CD4-positive, alpha-beta memory T cell (primary cell): ENCODE measurements around the gene LDLRAD1. TPM values are rescaled to one million over a fixed set of nuclear protein-coding genes. Genes with fewer than 3 reads are reported as not detected.
"Not testable (repeated sequence)": the region's sequence is repeated elsewhere in the genome, so short reads cannot be mapped to it uniquely, and the experiment has no call there.

Experiments
- CTCF ChIA-PET: fragments of 350-600 bp; sonication (Branson Sonifier 250); formaldehyde crosslinking; loops from one replicate; lab custom pipeline; 2021; ENCODE audit warnings: inconsistent platforms; ENCODE audit not compliant: partially characterized antibody; lab: Charles Lee
- POLR2A ChIA-PET: fragments of 350-600 bp; sonication (Branson Sonifier 250); formaldehyde crosslinking; loops from one replicate; lab custom pipeline; 2021; ENCODE audit not compliant: partially characterized antibody; lab: Charles Lee
- DNase-seq, 5 donors: peaks; one replicate each; pipeline versions ENCODE4 v3.0.0 to v3.0.0-alpha.2; 2020 to 2022; ENCODE audit warnings: mixed read lengths in 1 of 5
- H3K27ac ChIP-seq: one replicate; pipeline ENCODE4 v1.7.0; 2013; ENCODE audit warnings: low read depth, low read length
- H3K27me3 ChIP-seq: 2 replicates; pipeline ENCODE4 v1.7.0; 2013; ENCODE audit warnings: mild to moderate bottlenecking, low read length, moderate library complexity; ENCODE audit not compliant: insufficient read depth
- H3K36me3 ChIP-seq: 2 replicates; pipeline ENCODE4 v1.7.0; 2013; ENCODE audit warnings: mild to moderate bottlenecking, low read length, moderate library complexity; ENCODE audit not compliant: insufficient read depth
- H3K4me1 ChIP-seq: 2 replicates; pipeline ENCODE4 v1.7.0; 2013; ENCODE audit warnings: mild to moderate bottlenecking, low read length, moderate library complexity; ENCODE audit not compliant: insufficient read depth
- H3K4me3 ChIP-seq, 2 donors: one replicate each; pipeline ENCODE4 v1.7.0; 2013; ENCODE audit warnings: low read length in 2 of 2, mild to moderate bottlenecking in 1 of 2
- H3K9me3 ChIP-seq, 2 donors: one replicate each; pipeline ENCODE4 v1.7.0; 2013; ENCODE audit warnings: low read length in 2 of 2, control low read depth in 1 of 2; ENCODE audit not compliant: control insufficient read depth in 1 of 2
- H3K27ac Mint-ChIP-seq, 7 donors: one replicate each; pipeline ENCODE4 v1.8.0; 2020 to 2021; ENCODE audit warnings: mixed read lengths in 7 of 7, mild to moderate bottlenecking in 6 of 7, inconsistent platforms in 3 of 7, moderate library complexity in 3 of 7
- H3K27me3 Mint-ChIP-seq, 2 donors: one replicate each; pipeline ENCODE4 v1.8.0; 2020 to 2021; ENCODE audit warnings: mixed read lengths in 2 of 2
- H3K36me3 Mint-ChIP-seq, 2 donors: one replicate each; pipeline ENCODE4 v1.8.0; 2020 to 2021; ENCODE audit warnings: mixed read lengths in 2 of 2, inconsistent platforms in 1 of 2, mild to moderate bottlenecking in 1 of 2
- H3K4me1 Mint-ChIP-seq, 4 donors: one replicate each; pipeline ENCODE4 v1.8.0; 2020 to 2021; ENCODE audit warnings: mixed read lengths in 4 of 4, mild to moderate bottlenecking in 1 of 4
- H3K4me3 Mint-ChIP-seq, 8 donors: one replicate each; pipeline ENCODE4 v1.8.0; 2020 to 2021; ENCODE audit warnings: mixed read lengths in 8 of 8, mild to moderate bottlenecking in 7 of 8, moderate library complexity in 6 of 8, inconsistent platforms in 3 of 8
- H3K9me3 Mint-ChIP-seq, 8 donors: one replicate each; pipeline ENCODE4 v1.8.0; 2020 to 2021; ENCODE audit warnings: mixed read lengths in 8 of 8, mild to moderate bottlenecking in 5 of 8, inconsistent platforms in 3 of 8, moderate library complexity in 1 of 8
- intact Hi-C: fragments of 100-400 bp; cut with micrococcal nuclease; formaldehyde crosslinking; loops from one replicate; pipeline ENCODE4 v1.15.1; 2023
- polyA plus RNA-seq, 2 donors: library from polyadenylated mRNA; unstranded; fragments of 300-500 nt; fragmentation: Illumina TruSeq; gene quantifications; one replicate each; pipeline ENCODE4 v1.2.3, GENCODE V29; 2021
- total RNA-seq, 2 experiments: library from RNA; stranded (reverse); gene quantifications; one replicate each; pipeline ENCODE4 v1.2.3, GENCODE V29; 2021

Gene LDLRAD1
- total and polyA plus RNA-seq, 4 experiments from 2014 or later, result not detected

GRCh38 chr1:54037476-54037875 lies 19.5 kb upstream of the LDLRAD1 start:
- peaks cover 0 to 4% (median 1%) of the 10 kb centered on the region in 4 donors for H3K4me1 Mint-ChIP-seq

DNA sequence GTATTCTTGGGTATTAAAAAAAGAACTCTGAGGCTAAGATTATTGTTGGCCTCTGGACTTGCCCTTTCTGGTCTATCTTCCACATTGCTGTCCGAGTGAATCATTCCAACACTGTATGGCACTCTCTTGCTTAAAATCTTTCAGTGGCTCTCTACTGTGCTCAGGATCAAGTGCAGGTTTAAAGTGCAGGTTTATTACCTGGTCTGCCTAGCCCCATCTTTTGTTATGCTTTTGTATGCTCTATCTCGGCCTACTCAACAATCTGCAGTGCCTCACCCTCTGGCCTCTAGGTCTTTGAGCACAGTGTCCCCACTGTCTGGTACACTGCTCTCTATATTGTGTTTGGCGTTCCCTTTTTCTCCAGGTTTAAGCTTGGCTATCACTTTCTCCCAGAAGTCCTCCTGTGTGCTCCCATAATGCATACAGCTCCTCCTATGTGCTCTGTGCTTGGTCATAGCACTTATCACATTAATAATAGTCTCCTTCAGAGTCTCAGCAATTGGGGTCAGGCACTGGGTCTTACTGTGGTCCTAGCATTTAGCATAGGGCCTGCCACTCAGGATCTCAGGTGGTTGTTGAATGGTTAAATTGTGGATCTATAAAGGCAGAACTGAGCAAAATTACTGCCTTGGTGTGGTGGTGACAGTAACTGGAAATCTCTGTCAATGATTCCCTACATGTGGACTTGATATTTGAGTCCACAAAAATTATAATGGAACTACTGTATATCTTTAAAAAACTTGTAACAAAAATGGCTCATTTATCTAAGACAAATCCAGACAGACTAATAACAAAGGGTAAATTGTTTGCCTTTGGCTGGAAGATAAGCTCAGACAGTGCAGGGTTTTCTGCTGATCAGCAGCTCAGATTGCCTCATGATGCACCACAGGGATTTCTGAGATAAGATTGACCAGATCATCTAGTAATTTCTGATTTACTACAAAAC lies 10.6 kb upstream of the LDLRAD1 start:
- H3K27me3 Mint-ChIP-seq, result no peaks in the 10 kb centered on the region
- Histone ChIP-seq H3K4me1 (no peaks in the 10 kb centered on the region), H3K9me3 (no peaks in the 10 kb centered on the region), H3K27me3 (no peaks in the 10 kb centered on the region), H3K4me3 (no peak overlapping the region), H3K36me3 (peaks cover 28% of the 10 kb centered on the region), H3K27ac (no peak overlapping the region)
- H3K9me3 Mint-ChIP-seq, result no peaks in the 10 kb centered on the region
- no peak overlapping the region for H3K4me3 Mint-ChIP-seq
- intact Hi-C loops, result no loop called here
- no peaks in the 10 kb centered on the region for H3K4me1 Mint-ChIP-seq
- no peak for DNase-seq
- peak overlapping the region in 4 of 7 donors; percentile 15 to 73 (median 38) for H3K27ac Mint-ChIP-seq
- ChIA-PET CTCF (interaction anchor here (1.4 kb wide), 1 partner anchor 20 kb away, joined by 3 read pairs; no protein-coding TSS in a partner anchor), POLR2A (no interaction called here)
- H3K36me3 Mint-ChIP-seq, result peaks cover 26 to 42% of the 10 kb centered on the region in 2 donors

More at GRCh38 chr1:54037476-54037875, 19.5 kb upstream of the LDLRAD1 start:
- no peak for DNase-seq
- ChIA-PET POLR2A (no interaction called here), CTCF (no interaction called here)
- Histone ChIP-seq H3K27ac (no peak overlapping the region), H3K36me3 (peaks cover 79% of the 10 kb centered on the region), H3K9me3 (no peaks in the 10 kb centered on the region), H3K27me3 (no peaks in the 10 kb centered on the region), H3K4me3 (no peak overlapping the region), H3K4me1 (no peaks in the 10 kb centered on the region)
- Mint-ChIP-seq H3K4me3 (no peak overlapping the region), H3K27ac (no peak overlapping the region), H3K27me3 (no peaks in the 10 kb centered on the region), H3K9me3 (no peaks in the 10 kb centered on the region), H3K36me3 (peaks cover 56 to 76% of the 10 kb centered on the region in 2 donors)
- intact Hi-C loops, result no loop called here

DNA sequence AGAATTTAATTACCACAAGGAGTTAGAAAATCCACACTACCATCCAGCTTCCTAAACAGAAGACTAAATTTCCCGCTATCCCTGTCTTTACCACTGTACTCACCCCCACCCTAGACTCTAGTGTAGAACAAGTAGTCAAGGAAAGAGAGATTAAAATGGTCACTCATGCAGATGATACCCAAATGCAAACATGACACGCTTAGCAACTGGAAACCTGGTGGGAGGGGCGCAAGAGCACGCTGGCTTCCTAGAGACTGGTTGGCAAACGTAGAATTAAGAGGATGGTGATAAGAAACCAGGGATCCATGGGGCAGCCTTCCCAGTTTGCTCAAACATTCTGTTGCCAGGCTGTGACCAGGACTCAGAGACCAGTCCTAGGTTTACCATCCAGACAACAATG lies 9.9 kb upstream of the LDLRAD1 start:
- Histone ChIP-seq H3K27me3 (no peaks in the 10 kb centered on the region), H3K4me3 (no peak overlapping the region), H3K4me1 (no peaks in the 10 kb centered on the region), H3K27ac (no peak overlapping the region), H3K36me3 (peaks cover 28% of the 10 kb centered on the region), H3K9me3 (no peaks in the 10 kb centered on the region)
- ChIA-PET POLR2A (no interaction called here), CTCF (interaction anchor here (0.7 kb wide), 1 partner anchor 167 kb away, joined by 3 read pairs; no protein-coding TSS in a partner anchor)
- Mint-ChIP-seq H3K36me3 (peaks cover 26 to 38% of the 10 kb centered on the region in 2 donors), H3K4me1 (no peaks in the 10 kb centered on the region), H3K9me3 (no peaks in the 10 kb centered on the region), H3K4me3 (no peak overlapping the region), H3K27ac (no peak overlapping the region), H3K27me3 (no peaks in the 10 kb centered on the region)
- no peak for DNase-seq
- intact Hi-C loops, result no loop called here

- POLR2A ChIA-PET, intact Hi-C loops, CTCF ChIA-PET: not testable (repeated sequence)
Measured at GRCh38 chr1:54024811-54025210, 6.8 kb upstream of the LDLRAD1 start.

GRCh38 chr1:54024358-54024757 lies 6.4 kb upstream of the LDLRAD1 start:
- no peaks in the 10 kb centered on the region for H3K27me3 Mint-ChIP-seq
- H3K36me3 Mint-ChIP-seq, result peaks cover 8 to 10% of the 10 kb centered on the region in 2 donors
- no peak overlapping the region for H3K27ac Mint-ChIP-seq
- H3K4me1 Mint-ChIP-seq, result no peaks in the 10 kb centered on the region
- Histone ChIP-seq H3K27me3 (no peaks in the 10 kb centered on the region), H3K27ac (no peak overlapping the region), H3K4me3 (no peak overlapping the region), H3K9me3 (no peaks in the 10 kb centered on the region), H3K36me3 (peaks cover 3% of the 10 kb centered on the region), H3K4me1 (no peaks in the 10 kb centered on the region)
- ChIA-PET CTCF (no interaction called here), POLR2A (interaction anchor here (0.7 kb wide), 1 partner anchor 22 kb away, joined by 3 read pairs; no protein-coding TSS in a partner anchor)
- H3K9me3 Mint-ChIP-seq, result no peaks in the 10 kb centered on the region
- H3K4me3 Mint-ChIP-seq, result no peak overlapping the region
- no peak for DNase-seq
- intact Hi-C loops, result no loop called here

More at GRCh38 chr1:54024811-54025210, 6.8 kb upstream of the LDLRAD1 start:
- H3K27me3 ChIP-seq, H3K4me3 Mint-ChIP-seq, H3K9me3 Mint-ChIP-seq, H3K4me1 ChIP-seq, H3K27ac ChIP-seq, H3K4me3 ChIP-seq, H3K27ac Mint-ChIP-seq, H3K36me3 ChIP-seq, H3K4me1 Mint-ChIP-seq, H3K27me3 Mint-ChIP-seq, H3K9me3 ChIP-seq, DNase-seq: not testable (repeated sequence)
- H3K36me3 Mint-ChIP-seq, result peaks cover 13 to 15% of the 10 kb centered on the region in 2 donors

GRCh38 chr1:54019562-54020176 lies 1.7 kb upstream of the LDLRAD1 start:
- intact Hi-C loops, H3K36me3 Mint-ChIP-seq, H3K27ac ChIP-seq, H3K27me3 Mint-ChIP-seq, H3K27me3 ChIP-seq, H3K27ac Mint-ChIP-seq, CTCF ChIA-PET, H3K4me3 ChIP-seq, DNase-seq, H3K4me1 ChIP-seq, H3K9me3 ChIP-seq, H3K4me1 Mint-ChIP-seq, POLR2A ChIA-PET, H3K36me3 ChIP-seq, H3K9me3 Mint-ChIP-seq, H3K4me3 Mint-ChIP-seq: not testable (repeated sequence)

DNA sequence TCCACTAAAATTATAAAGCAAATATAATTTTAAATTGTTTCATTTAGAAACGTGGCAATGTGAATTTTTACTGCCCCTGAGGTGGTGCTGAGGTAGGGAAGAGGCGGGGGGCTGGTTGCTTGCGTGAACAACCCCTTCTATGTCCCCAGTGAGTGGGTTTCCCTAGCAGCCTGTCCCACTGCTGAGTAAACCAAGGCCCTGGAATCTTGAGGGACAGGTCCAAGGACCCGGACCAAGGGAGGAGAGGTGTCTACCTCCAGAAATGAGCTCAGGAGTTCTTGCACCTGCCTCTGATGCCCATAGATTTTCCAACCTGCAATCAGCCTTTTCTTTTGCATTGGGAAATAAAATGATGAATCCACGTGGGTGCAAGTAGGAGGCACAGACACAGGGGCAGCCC lies 649 bp upstream of the LDLRAD1 start:
- Mint-ChIP-seq H3K9me3 (no peaks in the 10 kb centered on the region), H3K4me1 (no peaks in the 10 kb centered on the region), H3K27ac (no peak overlapping the region), H3K4me3 (no peak overlapping the region), H3K36me3 (no peaks in the 10 kb centered on the region), H3K27me3 (peaks cover 0 to 1% of the 10 kb centered on the region in 2 donors)
- intact Hi-C loops, result no loop called here
- Histone ChIP-seq H3K9me3 (no peaks in the 10 kb centered on the region), H3K27ac (no peak overlapping the region), H3K36me3 (no peaks in the 10 kb centered on the region), H3K4me1 (no peaks in the 10 kb centered on the region), H3K27me3 (no peaks in the 10 kb centered on the region), H3K4me3 (no peak overlapping the region)
- ChIA-PET CTCF (no interaction called here), POLR2A (no interaction called here)
- no peak for DNase-seq
